Measurements from ENCODE around the gene INTS1.

DNA sequence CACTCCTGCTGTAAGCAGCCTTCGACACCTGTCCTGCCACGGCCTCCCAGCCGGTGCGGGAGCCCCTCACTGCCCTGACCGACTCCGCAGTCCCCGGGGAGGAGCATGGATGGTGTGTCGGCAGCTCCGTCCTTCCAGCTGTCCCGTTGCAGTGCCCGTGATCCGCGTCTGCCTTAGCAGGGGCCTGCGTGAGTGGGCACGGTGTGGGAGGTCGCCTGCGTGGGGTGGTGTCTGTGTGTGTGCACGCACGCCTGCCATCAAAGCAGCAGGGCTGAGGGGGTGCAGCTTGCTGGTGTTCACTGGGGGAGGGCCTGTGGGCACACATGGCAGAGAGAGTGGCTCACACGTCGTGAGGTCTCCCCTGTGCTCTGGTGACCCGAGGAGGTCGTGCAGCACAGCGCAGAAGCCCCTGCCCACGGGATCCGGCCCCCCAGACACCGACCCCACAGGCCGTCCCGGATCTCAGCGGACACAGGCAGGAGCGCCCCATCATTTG is 36.6 kb upstream of the INTS1 start:
- TF ChIP-seq, protein P1, sequence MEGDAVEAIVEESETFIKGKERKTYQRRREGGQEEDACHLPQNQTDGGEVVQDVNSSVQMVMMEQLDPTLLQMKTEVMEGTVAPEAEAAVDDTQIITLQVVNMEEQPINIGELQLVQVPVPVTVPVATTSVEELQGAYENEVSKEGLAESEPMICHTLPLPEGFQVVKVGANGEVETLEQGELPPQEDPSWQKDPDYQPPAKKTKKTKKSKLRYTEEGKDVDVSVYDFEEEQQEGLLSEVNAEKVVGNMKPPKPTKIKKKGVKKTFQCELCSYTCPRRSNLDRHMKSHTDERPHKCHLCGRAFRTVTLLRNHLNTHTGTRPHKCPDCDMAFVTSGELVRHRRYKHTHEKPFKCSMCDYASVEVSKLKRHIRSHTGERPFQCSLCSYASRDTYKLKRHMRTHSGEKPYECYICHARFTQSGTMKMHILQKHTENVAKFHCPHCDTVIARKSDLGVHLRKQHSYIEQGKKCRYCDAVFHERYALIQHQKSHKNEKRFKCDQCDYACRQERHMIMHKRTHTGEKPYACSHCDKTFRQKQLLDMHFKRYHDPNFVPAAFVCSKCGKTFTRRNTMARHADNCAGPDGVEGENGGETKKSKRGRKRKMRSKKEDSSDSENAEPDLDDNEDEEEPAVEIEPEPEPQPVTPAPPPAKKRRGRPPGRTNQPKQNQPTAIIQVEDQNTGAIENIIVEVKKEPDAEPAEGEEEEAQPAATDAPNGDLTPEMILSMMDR (IDR thresholded peaks at IDR 0.05; ENCODE audit: low read depth, low read length, poor library complexity, severe bottlenecking) = no peak
- TF ChIP-seq EZH2phosphoT487 (IDR thresholded peaks at IDR 0.05; ENCODE audit: borderline replicate concordance, low read length) = no peak
